Measurements from ENCODE around the gene SARDH.

SARDH gene

DNA sequence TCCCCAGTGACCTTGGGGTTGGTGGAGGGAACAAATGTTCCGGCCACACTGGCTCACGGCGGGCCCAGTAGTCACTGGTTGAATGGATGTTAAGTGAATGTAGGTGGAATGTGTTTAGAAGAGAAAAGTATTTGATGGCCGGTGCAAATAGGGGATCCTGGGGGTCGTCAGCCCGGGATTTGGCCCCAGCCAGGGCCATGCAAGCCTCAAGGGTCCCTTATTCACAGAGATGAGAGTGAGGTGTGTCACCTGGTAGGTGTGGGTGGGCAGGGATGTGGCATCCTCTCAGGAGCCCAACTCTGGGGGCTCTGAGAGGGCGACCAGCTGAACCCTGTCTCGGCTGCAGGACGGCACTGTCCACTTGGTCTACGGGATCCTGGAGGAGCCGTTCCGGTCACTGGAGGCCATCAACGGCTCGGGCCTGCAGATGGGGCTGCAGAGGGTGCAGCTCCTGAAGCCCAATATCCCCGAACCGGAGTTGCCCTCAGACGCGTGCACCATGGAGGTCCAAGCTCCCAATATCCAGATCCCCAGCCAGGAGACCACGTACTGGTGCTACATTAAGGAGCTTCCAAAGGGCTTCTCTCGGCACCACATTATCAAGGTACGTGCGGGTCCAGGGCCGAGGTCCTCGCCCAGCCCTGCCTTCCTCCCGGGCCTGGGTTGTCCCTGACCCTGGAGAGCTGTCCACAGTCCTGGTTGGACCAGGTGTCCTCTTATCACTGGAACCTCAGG lies 96.1 kb downstream of the SARDH start:
- Histone ChIP-seq H3K36me3 (ENCODE audit: control insufficient read depth, low read length) (no peaks in the 10 kb centered on the region), H3K4me2 (ENCODE audit: low read length) (no peak overlapping the region), H3K4me3 (ENCODE audit: low read length) (no peak overlapping the region), H3K9me2 (replicated peaks; ENCODE audit: control insufficient read depth, low read length) (no peaks in the 10 kb centered on the region), H3K4me1 (ENCODE audit: control insufficient read depth, low read length) (no peaks in the 10 kb centered on the region), H3K27ac (ENCODE audit: low read depth, low read length) (no peak overlapping the region), H3K9me3 (ENCODE audit: control insufficient read depth, insufficient read depth, low read length) (no peaks in the 10 kb centered on the region), H4K20me1 (ENCODE audit: control insufficient read depth, insufficient read depth, low read depth, low read length) (0 out of 2 replicates have a peak, but pooled peaks cover 3% of the 10 kb centered on the region), H3K79me2 (ENCODE audit: control insufficient read depth, low read length) (no peaks in the 10 kb centered on the region), H3F3A (ENCODE audit: control insufficient read depth, insufficient read depth) (no peaks in the 10 kb centered on the region), H3K27me3 (ENCODE audit: control insufficient read depth, low read length) (peaks cover 6% of the 10 kb centered on the region; the same call in 1 of the 2 replicates)
- TF ChIP-seq CTCF (IDR thresholded peaks at IDR 0.05; ENCODE audit: low read depth, low read length, poor library complexity, severe bottlenecking) (no peak), EZH2phosphoT487 (IDR thresholded peaks at IDR 0.05; ENCODE audit: borderline replicate concordance, low read length) (no peak)

DNA sequence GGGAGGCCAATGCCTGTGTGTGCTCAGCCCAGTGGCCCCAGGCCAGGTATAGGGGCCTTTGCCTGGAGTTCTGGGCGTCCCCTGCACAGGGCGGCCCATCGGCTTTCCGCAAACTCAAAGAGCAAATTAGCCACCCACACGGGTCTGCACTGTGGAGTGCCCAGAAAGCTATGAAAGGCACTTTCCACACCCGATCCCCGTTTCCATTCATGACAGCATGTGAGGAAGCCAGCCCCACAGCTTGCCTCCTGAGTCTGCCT lies 96.8 kb downstream of the SARDH start:
- Histone ChIP-seq H3K79me2 (ENCODE audit: control insufficient read depth, low read length) (no peaks in the 10 kb centered on the region), H3K4me1 (ENCODE audit: control insufficient read depth, low read length) (no peaks in the 10 kb centered on the region), H3K27ac (ENCODE audit: low read depth, low read length) (no peak overlapping the region), H3K9me2 (replicated peaks; ENCODE audit: control insufficient read depth, low read length) (no peaks in the 10 kb centered on the region), H3K27me3 (ENCODE audit: control insufficient read depth, low read length) (peaks cover 6% of the 10 kb centered on the region; the same call in 1 of the 2 replicates), H3F3A (ENCODE audit: control insufficient read depth, insufficient read depth) (no peaks in the 10 kb centered on the region), H3K4me3 (ENCODE audit: low read length) (no peak overlapping the region), H3K9me3 (ENCODE audit: control insufficient read depth, insufficient read depth, low read length) (no peaks in the 10 kb centered on the region), H3K36me3 (ENCODE audit: control insufficient read depth, low read length) (no peaks in the 10 kb centered on the region), H3K4me2 (ENCODE audit: low read length) (no peak overlapping the region), H4K20me1 (ENCODE audit: control insufficient read depth, insufficient read depth, low read depth, low read length) (0 out of 2 replicates have a peak, but pooled peaks cover 3% of the 10 kb centered on the region)
- TF ChIP-seq CTCF (IDR thresholded peaks at IDR 0.05; ENCODE audit: low read depth, low read length, poor library complexity, severe bottlenecking) (no peak), EZH2phosphoT487 (IDR thresholded peaks at IDR 0.05; ENCODE audit: borderline replicate concordance, low read length) (no peak)

- no peak overlapping the region for H3K4me3 ChIP-seq (ENCODE audit: low read length)
Observed at GRCh38 chr9:133640580-133641395, 97.4 kb downstream of the SARDH start.

More at GRCh38 chr9:133640580-133641395, 97.4 kb downstream of the SARDH start:
- H4K20me1 ChIP-seq (ENCODE audit: control insufficient read depth, insufficient read depth, low read depth, low read length) = 0 out of 2 replicates have a peak, but pooled peaks cover 3% of the 10 kb centered on the region
- no peaks in the 10 kb centered on the region for H3K9me2 ChIP-seq (replicated peaks; ENCODE audit: control insufficient read depth, low read length)
- peaks cover 5% of the 10 kb centered on the region; the same call in 1 of the 2 replicates for H3K27me3 ChIP-seq (ENCODE audit: control insufficient read depth, low read length)
- no peaks in the 10 kb centered on the region for H3K79me2 ChIP-seq (ENCODE audit: control insufficient read depth, low read length)
- H3K9me3 ChIP-seq (ENCODE audit: control insufficient read depth, insufficient read depth, low read length) = no peaks in the 10 kb centered on the region
- TF ChIP-seq CTCF (IDR thresholded peaks at IDR 0.05; ENCODE audit: low read depth, low read length, poor library complexity, severe bottlenecking) (no peak), EZH2phosphoT487 (IDR thresholded peaks at IDR 0.05; ENCODE audit: borderline replicate concordance, low read length) (no peak)
- no peaks in the 10 kb centered on the region for H3K4me1 ChIP-seq (ENCODE audit: control insufficient read depth, low read length)
- no peaks in the 10 kb centered on the region for H3F3A ChIP-seq (ENCODE audit: control insufficient read depth, insufficient read depth)
- no peak overlapping the region for H3K27ac ChIP-seq (ENCODE audit: low read depth, low read length)
- H3K36me3 ChIP-seq (ENCODE audit: control insufficient read depth, low read length) = no peaks in the 10 kb centered on the region
- no peak overlapping the region for H3K4me2 ChIP-seq (ENCODE audit: low read length)
